ENCODE measurements around the gene OLA1. TPM values are rescaled to one million over a fixed set of nuclear protein-coding genes. Genes with fewer than 3 reads are reported as not detected.

The OLA1 gene
- total and polyA plus RNA-seq, 7 donors, result 51.5 to 99.6 (median 67.6) TPM

DNA sequence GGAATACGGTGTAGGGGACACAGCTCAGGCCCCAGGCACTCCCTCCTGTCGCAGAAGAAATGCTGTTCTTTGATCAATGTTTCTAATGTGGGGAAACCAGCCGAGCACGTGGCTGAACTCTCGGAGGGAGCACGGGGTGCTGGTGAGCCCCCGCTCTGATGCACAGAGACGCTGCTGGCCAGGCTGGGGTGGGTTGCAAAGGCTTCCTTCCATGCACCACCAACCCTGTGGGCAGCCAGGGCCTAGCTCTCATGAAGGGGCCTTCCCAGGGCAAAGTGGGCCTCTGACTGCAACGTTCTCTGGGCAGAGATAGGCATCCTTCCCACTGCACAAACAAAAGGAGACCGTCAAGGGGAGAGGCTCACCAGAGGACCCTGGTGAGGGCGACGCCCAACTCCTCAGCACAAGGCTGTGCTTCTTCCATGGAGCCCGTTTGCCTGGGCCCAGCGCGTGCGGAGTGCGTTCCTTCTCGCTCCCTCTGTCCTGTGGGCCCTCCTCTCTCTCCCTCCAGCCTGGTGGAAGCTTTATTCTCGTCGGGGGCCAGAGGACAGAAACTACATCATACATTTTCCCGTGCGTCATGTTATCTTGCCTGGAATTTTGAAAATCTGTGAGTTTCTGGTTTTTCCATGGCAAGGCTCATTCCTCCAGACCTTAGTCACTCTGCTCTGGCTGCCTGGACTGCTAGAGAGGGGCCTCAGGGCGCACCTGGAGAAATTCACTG lies 222.0 kb downstream of the OLA1 start:
- H3K27ac ChIP-seq, result peak overlapping the region; percentile 69 to 83 (median 75)
- no peak overlapping the region for H3K4me3 ChIP-seq
- no peak for TF ChIP-seq POLR2AphosphoS5 (IDR thresholded peaks at IDR 0.05)
- DNase-seq, result no peak
- no peaks in the 10 kb centered on the region for H3K36me3 ChIP-seq
- no peaks in the 10 kb centered on the region for H3K27me3 ChIP-seq
- H3K9me3 ChIP-seq, result no peaks in the 10 kb centered on the region
- intact Hi-C loops (cut with DNase I), result no loop called here
- H3K4me1 ChIP-seq, result peaks cover 0 to 37% (median 26%) of the 10 kb centered on the region in 4 donors
- WGBS, 2 donors, result 89 to 91% methylated on average over 23 of the region's 23 CpGs

DNA sequence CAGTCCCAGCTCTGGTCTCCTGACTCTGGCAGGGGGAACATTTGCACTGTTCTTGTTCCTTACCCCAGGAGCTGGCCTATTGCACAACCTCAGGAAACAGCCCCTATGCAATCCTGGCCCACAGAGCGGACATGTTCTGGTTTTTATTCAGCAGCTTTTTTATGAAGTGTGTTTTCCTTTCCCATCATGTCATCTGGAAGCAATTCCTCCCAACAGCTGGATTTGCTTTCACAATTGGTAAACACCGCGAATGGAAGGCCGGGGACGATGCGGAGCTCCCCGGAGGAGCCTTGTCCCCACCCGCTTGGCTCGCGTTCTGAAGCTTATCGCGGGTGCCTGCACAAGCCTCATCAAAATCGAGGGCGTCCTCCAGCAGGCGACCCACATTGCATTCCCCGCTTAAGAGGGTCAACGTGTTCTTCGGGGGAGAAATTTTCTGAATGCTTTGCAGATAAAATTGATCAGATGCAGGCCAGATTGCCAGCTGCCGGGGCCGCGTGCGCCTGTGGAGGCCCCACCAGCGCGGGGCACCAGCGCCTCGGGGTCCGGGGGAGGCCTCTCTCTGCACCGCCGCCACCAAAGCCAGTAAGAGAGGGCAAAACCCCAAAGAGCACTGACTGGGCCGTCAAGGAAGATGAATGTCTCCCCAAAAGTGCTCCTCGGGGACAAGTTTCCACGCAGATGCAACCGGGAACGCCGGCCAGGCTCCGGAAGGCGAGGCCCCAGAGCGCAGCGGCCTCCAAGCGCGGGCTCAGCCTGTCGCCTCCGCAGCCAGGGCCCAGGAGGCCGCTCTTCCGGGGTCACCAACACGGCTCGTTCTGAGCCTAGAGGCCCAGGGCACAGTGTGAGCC lies 222.8 kb downstream of the OLA1 start:
- Histone ChIP-seq H3K4me3 (no peak overlapping the region), H3K27me3 (no peaks in the 10 kb centered on the region), H3K36me3 (no peaks in the 10 kb centered on the region), H3K4me1 (peaks cover 0 to 41% (median 26%) of the 10 kb centered on the region in 4 donors), H3K9me3 (no peaks in the 10 kb centered on the region), H3K27ac (peak overlapping the region; percentile 69 to 83 (median 75))
- peak; percentile 96 for DNase-seq
- WGBS, 2 donors, result 81 to 85% methylated on average over 47 of the region's 47 CpGs
- intact Hi-C loops (cut with DNase I), result no loop called here
- TF ChIP-seq POLR2A (IDR thresholded peaks at IDR 0.05) (no peak), POLR2AphosphoS5 (IDR thresholded peaks at IDR 0.05) (peak; percentile 70 to 79 (median 78)), EP300 (IDR thresholded peaks at IDR 0.05) (peak in 2 of 4 donors; percentile 4 to 53)
- TF ChIP-seq, protein P1, sequence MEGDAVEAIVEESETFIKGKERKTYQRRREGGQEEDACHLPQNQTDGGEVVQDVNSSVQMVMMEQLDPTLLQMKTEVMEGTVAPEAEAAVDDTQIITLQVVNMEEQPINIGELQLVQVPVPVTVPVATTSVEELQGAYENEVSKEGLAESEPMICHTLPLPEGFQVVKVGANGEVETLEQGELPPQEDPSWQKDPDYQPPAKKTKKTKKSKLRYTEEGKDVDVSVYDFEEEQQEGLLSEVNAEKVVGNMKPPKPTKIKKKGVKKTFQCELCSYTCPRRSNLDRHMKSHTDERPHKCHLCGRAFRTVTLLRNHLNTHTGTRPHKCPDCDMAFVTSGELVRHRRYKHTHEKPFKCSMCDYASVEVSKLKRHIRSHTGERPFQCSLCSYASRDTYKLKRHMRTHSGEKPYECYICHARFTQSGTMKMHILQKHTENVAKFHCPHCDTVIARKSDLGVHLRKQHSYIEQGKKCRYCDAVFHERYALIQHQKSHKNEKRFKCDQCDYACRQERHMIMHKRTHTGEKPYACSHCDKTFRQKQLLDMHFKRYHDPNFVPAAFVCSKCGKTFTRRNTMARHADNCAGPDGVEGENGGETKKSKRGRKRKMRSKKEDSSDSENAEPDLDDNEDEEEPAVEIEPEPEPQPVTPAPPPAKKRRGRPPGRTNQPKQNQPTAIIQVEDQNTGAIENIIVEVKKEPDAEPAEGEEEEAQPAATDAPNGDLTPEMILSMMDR (IDR thresholded peaks at IDR 0.05), result no peak

DNA sequence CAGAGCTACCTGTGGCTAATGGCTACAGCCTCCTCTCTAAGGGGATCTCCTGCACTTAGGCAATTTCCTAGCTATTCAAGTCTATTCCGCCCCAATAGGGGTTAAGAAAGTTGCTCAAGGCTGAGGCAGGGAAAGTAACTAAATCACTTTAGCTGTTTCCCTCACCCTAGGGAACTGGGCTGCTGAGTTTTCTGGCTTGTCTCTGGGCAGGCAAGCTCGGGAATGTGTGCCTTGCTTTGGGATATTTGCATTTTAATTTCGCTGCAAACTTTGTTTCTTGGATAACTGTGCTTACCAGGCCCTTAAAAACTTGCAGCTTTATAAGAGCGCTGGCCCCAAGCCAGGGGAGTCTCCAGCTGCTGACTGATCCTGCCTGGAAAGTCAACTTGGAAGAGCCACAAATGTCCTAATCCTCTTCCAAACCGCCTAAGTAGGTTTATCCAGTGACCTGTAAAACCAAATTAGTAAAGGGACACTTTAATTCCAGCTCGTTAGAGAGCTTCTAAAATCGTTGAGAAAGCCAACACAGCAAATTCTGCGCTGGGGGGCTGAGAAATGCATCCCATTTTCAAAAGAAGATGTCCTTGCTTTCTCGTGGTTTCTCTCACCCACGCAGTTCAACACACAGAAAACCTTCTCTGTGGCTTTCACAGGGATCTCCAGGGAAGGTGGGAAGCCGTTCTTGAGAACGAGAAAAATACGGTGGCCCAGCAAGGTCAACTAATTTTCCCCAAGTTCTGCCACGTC lies 223.6 kb downstream of the OLA1 start:
- DNase-seq, result peak; percentile 96
- TF ChIP-seq POLR2AphosphoS5 (IDR thresholded peaks at IDR 0.05) (peak in 2 of 4 donors; percentile 24 to 29), EP300 (IDR thresholded peaks at IDR 0.05) (no peak), POLR2A (IDR thresholded peaks at IDR 0.05) (no peak)
- TF ChIP-seq, protein P1 (IDR thresholded peaks at IDR 0.05), result no peak
- H3K36me3 ChIP-seq, result no peaks in the 10 kb centered on the region
- peak overlapping the region; percentile 69 to 83 (median 75) for H3K27ac ChIP-seq
- no peak overlapping the region for H3K4me3 ChIP-seq
- no peaks in the 10 kb centered on the region for H3K27me3 ChIP-seq
- no peaks in the 10 kb centered on the region for H3K9me3 ChIP-seq
- intact Hi-C loops (cut with DNase I), result no loop called here
- peaks cover 0 to 41% (median 26%) of the 10 kb centered on the region in 4 donors for H3K4me1 ChIP-seq
- 66% methylated on average over 14 of the region's 14 CpGs for WGBS, 2 donors

DNA sequence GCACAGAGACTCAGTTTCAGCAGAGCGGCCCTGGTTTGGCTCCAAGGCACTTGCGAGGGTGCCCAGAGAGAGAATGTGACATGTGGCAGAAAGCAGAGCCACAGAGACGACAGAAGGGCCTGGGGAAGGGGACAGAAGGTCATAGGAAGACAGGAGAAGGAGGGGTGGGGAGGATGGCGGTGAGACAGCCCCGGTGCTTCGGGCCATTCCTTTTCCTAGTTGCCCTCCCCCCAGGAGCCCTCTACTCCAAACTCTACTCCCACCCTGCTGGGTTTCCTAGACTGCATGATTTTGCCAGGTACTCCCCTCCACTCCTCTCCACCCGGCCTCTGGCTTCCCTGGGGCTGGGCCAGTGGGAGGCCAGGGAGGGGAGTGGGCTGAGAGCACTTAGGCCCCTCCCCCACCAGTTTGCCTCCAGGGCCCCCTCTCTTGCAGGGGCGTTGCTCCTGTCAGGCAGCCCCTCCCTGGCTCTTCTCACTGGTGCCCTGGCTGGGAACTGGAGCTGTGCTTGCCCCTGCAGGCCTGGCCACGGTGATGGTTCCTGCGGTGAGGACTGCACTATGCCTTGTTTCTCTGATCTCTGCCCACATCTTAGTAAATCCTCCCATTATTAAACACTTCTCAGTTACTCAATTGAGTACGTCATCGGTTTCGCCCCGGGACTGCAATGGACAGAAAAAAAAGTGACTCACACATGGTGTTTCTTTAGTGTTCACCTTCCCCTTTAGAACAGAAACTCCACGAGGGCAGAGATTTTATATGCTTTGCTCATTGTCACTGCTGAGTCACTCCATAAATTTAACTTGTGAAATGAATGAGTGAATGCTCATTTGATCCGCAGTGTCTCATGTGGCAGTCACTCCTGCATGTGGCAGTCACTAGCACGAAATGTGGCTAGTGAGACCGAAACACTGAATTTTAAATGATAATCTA lies 224.5 kb downstream of the OLA1 start:
- Histone ChIP-seq H3K27me3 (no peaks in the 10 kb centered on the region), H3K9me3 (no peaks in the 10 kb centered on the region), H3K27ac (peak overlapping the region; percentile 69 to 83 (median 75)), H3K36me3 (no peaks in the 10 kb centered on the region), H3K4me1 (peaks cover 0 to 41% (median 26%) of the 10 kb centered on the region in 4 donors), H3K4me3 (no peak overlapping the region)
- TF ChIP-seq POLR2AphosphoS5 (IDR thresholded peaks at IDR 0.05), result peak in 1 of 4 donors; percentile 54
- TF ChIP-seq EP300 (IDR thresholded peaks at IDR 0.05), result no peak
- DNase-seq, result peak; percentile 85
- intact Hi-C loops (cut with DNase I), result no loop called here
- WGBS, 2 donors, result 69% methylated on average over 18 of the region's 18 CpGs

Small RNA genes lying within 50 kb of the gene (small RNA-seq; reads per million reads assigned to genes)
- 0 reads per million in 3 donors for gene RF00019

Other genes starting within 250 kb of the OLA1 start
- not detected for gene SP9, start 86.4 kb upstream of the OLA1 start, total RNA-seq
- gene SP9, start 86.4 kb upstream of the OLA1 start, polyA plus RNA-seq, result not detected
- 10 to 100 TPM; 13.7 to 25.0 (median 15.4) TPM for gene SCRN3, start 147.2 kb upstream of the OLA1 start, total RNA-seq
- 10 to 100 TPM in 2 of 3 donors, 1 to 10 TPM in 1; 9.6 to 31.0 (median 15.3) TPM for gene SCRN3, start 147.2 kb upstream of the OLA1 start, polyA plus RNA-seq
- gene GPR155, start 238.5 kb upstream of the OLA1 start, total RNA-seq, result 10 to 100 TPM; 19.1 to 28.9 (median 22.7) TPM
- gene GPR155, start 238.5 kb upstream of the OLA1 start, polyA plus RNA-seq, result 1 to 10 TPM in 1 of 3 donors, under 1 TPM in 2; under 0.01 to 4.1 (median 0.69) TPM

All from sigmoid colon (tissue), 7 donors.